HepG2 (cell line): Measurements from ENCODE around the gene RNGTT. TPM values are rescaled to one million over a fixed set of nuclear protein-coding genes. Genes with fewer than 3 reads are reported as not detected.

Experiments
- ATAC-seq: fragments of 200-7000 bp; cut with Tn5 transposase; 3 replicates; pipeline ENCODE4 v1.9.1; 2020; ENCODE audit warnings: mild to moderate bottlenecking, moderate library complexity
- BruUV-seq: library from RNA; stranded (reverse); fragments of 400-500 nt; replicated peaks from 2 replicates; lab custom pipeline; 2021; lab: Mats Ljungman, UMichigan
- CTCF ChIA-PET: fragments of 300-600 bp; formaldehyde crosslinking; extraction: SDS; loops from one replicate; lab custom pipeline; 2021; ENCODE audit warnings: low total read pairs, inconsistent platforms, low intra/inter-chr PET ratio; lab: Yijun Ruan, JAX
- POLR2A ChIA-PET: fragments of 350-600 bp; sonication (Branson Sonifier 250); formaldehyde crosslinking; loops from one replicate; lab custom pipeline; 2020; ENCODE audit warnings: antibody characterized with exemption, inconsistent platforms; lab: Yijun Ruan, JAX
- DNase-seq: peaks from one replicate; pipeline ENCODE4 v3.0.0-alpha.2; 2015; ENCODE audit warnings: low spot score
- FAIRE-seq: peaks from 3 replicates; lab custom pipeline; 2011; peaks lifted over from hg19 to GRCh38; lab: Jason Lieb, UNC
- H2AFZ ChIP-seq: one replicate; pipeline ENCODE4 v1.6.1; 2011; ENCODE audit warnings: low read length, inconsistent platforms
- H3K27ac ChIP-seq: fragments of 300-600 bp; 3 replicates; pipeline ENCODE4 v1.8.0; 2011; ENCODE audit warnings: mixed run types, mild to moderate bottlenecking, mixed read lengths, low read length, inconsistent platforms; ENCODE audit not compliant: insufficient read depth; ENCODE audit errors: extremely low read length
- H3K27me3 ChIP-seq, 2 experiments: fragments of 200-600 bp in 1 of 2; 2 replicates in 1 of 2; 3 replicates in 1 of 2; pipeline versions ENCODE4 v1.6.0 to v1.8.0; 2011; ENCODE audit warnings: low read length in 2 of 2, mild to moderate bottlenecking in 2 of 2, moderate library complexity in 2 of 2, inconsistent platforms in 1 of 2; ENCODE audit not compliant: insufficient read depth in 2 of 2, control insufficient read depth in 1 of 2
- H3K36me3 ChIP-seq, 2 experiments: fragments of 200-600 bp in 1 of 2; replicated peaks in 1 of 2; 2 replicates in 1 of 2; 3 replicates in 1 of 2; pipeline versions ENCODE4 v1.5.1 to v1.8.0; 2011; ENCODE audit warnings: low read length in 2 of 2, inconsistent platforms in 1 of 2; ENCODE audit not compliant: insufficient read depth in 2 of 2, control insufficient read depth in 1 of 2
- H3K4me1 ChIP-seq: 2 replicates; pipeline ENCODE4 v1.5.1; 2012; ENCODE audit warnings: low read length, inconsistent platforms; ENCODE audit not compliant: insufficient read depth
- H3K4me2 ChIP-seq: 2 replicates; pipeline ENCODE4 v1.6.0; 2011; ENCODE audit warnings: low read depth, low read length, inconsistent platforms
- H3K4me3 ChIP-seq, 3 experiments: fragments of 200-600 bp in 1 of 3; sonication (generic), shearing (Covaris generic) in 1 of 3; replicated peaks in 1 of 3; 2 replicates each; pipeline ENCODE4 v1.5.1; 2011 to 2016; ENCODE audit warnings: low read length in 3 of 3, inconsistent platforms in 2 of 3, low read depth in 2 of 3, mild to moderate bottlenecking in 2 of 3, control low read depth in 1 of 3, mixed read lengths in 1 of 3; ENCODE audit not compliant: insufficient read depth in 1 of 3
- H3K79me2 ChIP-seq: one replicate; pipeline ENCODE4 v1.6.1; 2011; ENCODE audit warnings: low read length, inconsistent platforms; ENCODE audit not compliant: insufficient read depth
- H3K9ac ChIP-seq: 2 replicates; pipeline ENCODE4 v1.6.0; 2011; ENCODE audit warnings: mild to moderate bottlenecking, low read depth, low read length, inconsistent platforms; ENCODE audit not compliant: insufficient read depth
- H3K9me3 ChIP-seq: 2 replicates; pipeline ENCODE4 v1.5.1; 2012; ENCODE audit warnings: mild to moderate bottlenecking, low read length
- H4K20me1 ChIP-seq: 2 replicates; pipeline ENCODE4 v1.6.0; 2011; ENCODE audit warnings: inconsistent platforms, mild to moderate bottlenecking, low read length, moderate library complexity; ENCODE audit not compliant: insufficient read depth
- CREBL2 ChIP-seq: sonication (generic); formaldehyde crosslinking; IDR thresholded peaks from 2 replicates; pipeline ENCODE4 v1.8.1; 2023; ENCODE audit warnings: missing genetic modification reagents, mild to moderate bottlenecking, borderline replicate concordance
- ZNF24 ChIP-seq: fragments of 450-650 bp; IDR thresholded peaks from 2 replicates; pipeline ENCODE4 v1.6.1; 2017; ENCODE audit warnings: antibody characterized with exemption, mild to moderate bottlenecking
- ZNF44 ChIP-seq: sonication (generic); formaldehyde crosslinking; IDR thresholded peaks from 2 replicates; pipeline ENCODE4 v1.5.1; 2020; ENCODE audit warnings: mild to moderate bottlenecking, missing genetic modification reagents
- ZNF512 ChIP-seq: sonication (generic); formaldehyde crosslinking; IDR thresholded peaks from 2 replicates; pipeline ENCODE4 v1.4.0; 2020; ENCODE audit warnings: mild to moderate bottlenecking, missing genetic modification reagents
- WGBS: methylation state at CpG from one replicate; pipeline ENCODE4 v1.1.6; 2017; ENCODE audit warnings: low lambda C conversion rate; 5-methylcytosine and 5-hydroxymethylcytosine counted together
- in situ Hi-C: cut with HindIII; loops from 2 replicates; pipeline ENCODE4 v1.10.0; 2017; ENCODE audit warnings: low pct_unique_long_range_greater_than_20kb; ENCODE audit not compliant: extremely low pct_ligation_motif_present
- intact Hi-C: fragments of 100-400 bp; cut with micrococcal nuclease; formaldehyde crosslinking; loops from one replicate; pipeline ENCODE4 v1.10.0; 2022; ENCODE audit not compliant: unreplicated experiment
- polyA plus RNA-seq, 8 experiments: library from polyadenylated mRNA; depleted of rRNA in 3 of 8; stranded (reverse) in 7 of 8; unstranded in 1 of 8; fragments of >200 nt; fragmentation: Illumina TruSeq in 4 of 8; extraction: Trizol in 4 of 8; gene quantifications; 2 replicates each; pipeline versions ENCODE4 v1.2.1 to v1.2.3, GENCODE V29; 2011 to 2016; ENCODE audit warnings: low read depth in 4 of 8, missing spikeins in 1 of 8, mixed read lengths in 1 of 8; ENCODE audit not compliant: insufficient read depth in 1 of 8
- total RNA-seq, 5 experiments: library from RNA; depleted of rRNA; stranded (reverse); fragments of >200 nt; fragmentation: Illumina TruSeq; extraction: Trizol; gene quantifications; 2 replicates each; pipeline ENCODE4 v1.2.3, GENCODE V29; 2016; ENCODE audit warnings: low read depth in 1 of 5
- TF ChIP-seq, protein P1 (sequence below), 2 experiments: sonication (generic) in 1 of 2; formaldehyde crosslinking in 1 of 2; IDR thresholded peaks; 2 replicates each; pipeline versions ENCODE4 v1.6.1 to v1.9.0; 2014 to 2022; ENCODE audit warnings: antibody characterized with exemption in 1 of 2, borderline replicate concordance in 1 of 2, inconsistent platforms in 1 of 2, low read depth in 1 of 2, missing genetic modification reagents in 1 of 2
- TF ChIP-seq, protein P2 (sequence below): sonication (generic); formaldehyde crosslinking; IDR thresholded peaks from 2 replicates; pipeline ENCODE4 v1.4.0; 2020; ENCODE audit warnings: missing genetic modification reagents, borderline replicate concordance
- TF ChIP-seq, protein P3 (sequence below): sonication (generic); formaldehyde crosslinking; IDR thresholded peaks from 2 replicates; pipeline ENCODE4 v1.5.1; 2020; ENCODE audit warnings: mild to moderate bottlenecking, missing genetic modification reagents, borderline replicate concordance
- TF ChIP-seq, protein P4 (sequence below): IDR thresholded peaks from 2 replicates; pipeline ENCODE4 v1.6.1; 2016

Gene RNGTT
- total and polyA plus RNA-seq, 2 of the 13 experiments (the other 11 are each of a cell fraction or from before 2014, with no cell fraction given) = 6.0 to 22.6 TPM

DNA sequence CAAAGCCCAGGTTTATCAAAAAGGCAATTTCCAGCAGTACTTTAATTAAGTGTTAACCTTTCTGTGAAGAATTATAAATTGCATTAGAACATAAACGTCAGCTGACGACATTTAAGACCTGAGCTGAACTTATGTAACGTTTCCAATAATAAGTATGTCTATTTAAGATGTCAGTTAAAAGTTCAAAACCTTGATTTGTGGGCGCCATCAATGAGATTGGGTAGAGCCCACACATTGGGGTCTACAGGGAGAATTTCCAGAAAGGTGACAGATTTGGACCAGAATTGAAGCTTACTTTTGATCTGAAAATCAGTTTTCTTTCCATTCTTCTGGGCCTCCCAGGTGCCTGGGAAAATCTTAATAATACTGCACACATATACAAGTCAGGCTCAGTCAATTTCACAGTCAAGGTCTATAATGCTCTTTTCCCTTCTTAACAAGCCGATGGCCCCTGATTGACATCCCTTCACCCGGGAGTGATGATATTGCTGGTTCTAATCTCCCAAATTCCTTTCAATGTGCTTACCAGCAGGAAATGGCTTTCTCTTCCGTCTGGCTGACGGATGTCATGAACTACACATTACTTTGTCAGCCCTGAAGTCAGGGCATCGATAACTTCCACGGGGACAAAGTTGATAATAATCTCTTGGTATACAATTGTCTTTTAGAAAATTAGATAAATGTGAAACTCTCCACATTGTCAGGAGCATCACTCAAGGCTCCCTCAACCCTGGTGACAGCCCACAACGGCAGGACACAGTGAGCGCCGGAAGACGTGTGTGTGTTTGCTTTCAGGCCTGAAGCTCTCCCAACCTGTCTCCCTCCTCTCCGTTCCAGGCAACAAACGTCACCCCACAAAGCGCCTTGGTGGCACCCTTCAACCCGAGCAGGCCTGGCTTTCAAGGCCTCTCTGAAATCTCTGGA, 400.8 kb downstream of the RNGTT start:
- 44% methylated on average over 11 of the region's 18 CpGs for WGBS
- DNase-seq (no peak), ATAC-seq (no peak), FAIRE-seq (no peak)
- H3K27ac ChIP-seq = no peak overlapping the region
- H3K4me1 ChIP-seq = peaks cover 20% of the 10 kb centered on the region
- no peaks in the 10 kb centered on the region for H3K9me3 ChIP-seq
- no peak overlapping the region for H3K4me2 ChIP-seq
- intact Hi-C loops = no loop called here
- ChIA-PET POLR2A (no interaction called here), CTCF (no interaction called here)
- H3K27me3 ChIP-seq = peaks cover 0 to 17% of the 10 kb centered on the region in 2 experiments; a peak in 3 of 5 replicates
- no peaks in the 10 kb centered on the region for H3K79me2 ChIP-seq
- no TSS peak for BruUV-seq
- no peak overlapping the region for H3K9ac ChIP-seq
- H2AFZ ChIP-seq = no peak overlapping the region
- H3K36me3 ChIP-seq = no peaks in the 10 kb centered on the region
- in situ Hi-C loops = no loop called here
- H3K4me3 ChIP-seq = no peak overlapping the region
- H4K20me1 ChIP-seq = no peaks in the 10 kb centered on the region
- TF ChIP-seq ZNF24 (no peak), CREBL2 (CRISPR knock-in tag) (no peak), ZNF44 (CRISPR knock-in tag) (no peak), ZNF512 (CRISPR knock-in tag) (no peak)
- TF ChIP-seq, protein P1, sequence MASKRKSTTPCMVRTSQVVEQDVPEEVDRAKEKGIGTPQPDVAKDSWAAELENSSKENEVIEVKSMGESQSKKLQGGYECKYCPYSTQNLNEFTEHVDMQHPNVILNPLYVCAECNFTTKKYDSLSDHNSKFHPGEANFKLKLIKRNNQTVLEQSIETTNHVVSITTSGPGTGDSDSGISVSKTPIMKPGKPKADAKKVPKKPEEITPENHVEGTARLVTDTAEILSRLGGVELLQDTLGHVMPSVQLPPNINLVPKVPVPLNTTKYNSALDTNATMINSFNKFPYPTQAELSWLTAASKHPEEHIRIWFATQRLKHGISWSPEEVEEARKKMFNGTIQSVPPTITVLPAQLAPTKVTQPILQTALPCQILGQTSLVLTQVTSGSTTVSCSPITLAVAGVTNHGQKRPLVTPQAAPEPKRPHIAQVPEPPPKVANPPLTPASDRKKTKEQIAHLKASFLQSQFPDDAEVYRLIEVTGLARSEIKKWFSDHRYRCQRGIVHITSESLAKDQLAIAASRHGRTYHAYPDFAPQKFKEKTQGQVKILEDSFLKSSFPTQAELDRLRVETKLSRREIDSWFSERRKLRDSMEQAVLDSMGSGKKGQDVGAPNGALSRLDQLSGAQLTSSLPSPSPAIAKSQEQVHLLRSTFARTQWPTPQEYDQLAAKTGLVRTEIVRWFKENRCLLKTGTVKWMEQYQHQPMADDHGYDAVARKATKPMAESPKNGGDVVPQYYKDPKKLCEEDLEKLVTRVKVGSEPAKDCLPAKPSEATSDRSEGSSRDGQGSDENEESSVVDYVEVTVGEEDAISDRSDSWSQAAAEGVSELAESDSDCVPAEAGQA (IDR thresholded peaks at IDR 0.05; ENCODE audit: low read depth) = no peak
- TF ChIP-seq, protein P1 (CRISPR knock-in tag; IDR thresholded peaks at IDR 0.05; ENCODE audit: borderline replicate concordance) = no peak
- TF ChIP-seq, protein P2, sequence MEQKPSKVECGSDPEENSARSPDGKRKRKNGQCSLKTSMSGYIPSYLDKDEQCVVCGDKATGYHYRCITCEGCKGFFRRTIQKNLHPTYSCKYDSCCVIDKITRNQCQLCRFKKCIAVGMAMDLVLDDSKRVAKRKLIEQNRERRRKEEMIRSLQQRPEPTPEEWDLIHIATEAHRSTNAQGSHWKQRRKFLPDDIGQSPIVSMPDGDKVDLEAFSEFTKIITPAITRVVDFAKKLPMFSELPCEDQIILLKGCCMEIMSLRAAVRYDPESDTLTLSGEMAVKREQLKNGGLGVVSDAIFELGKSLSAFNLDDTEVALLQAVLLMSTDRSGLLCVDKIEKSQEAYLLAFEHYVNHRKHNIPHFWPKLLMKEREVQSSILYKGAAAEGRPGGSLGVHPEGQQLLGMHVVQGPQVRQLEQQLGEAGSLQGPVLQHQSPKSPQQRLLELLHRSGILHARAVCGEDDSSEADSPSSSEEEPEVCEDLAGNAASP (CRISPR knock-in tag) = no peak
- TF ChIP-seq, protein P3, sequence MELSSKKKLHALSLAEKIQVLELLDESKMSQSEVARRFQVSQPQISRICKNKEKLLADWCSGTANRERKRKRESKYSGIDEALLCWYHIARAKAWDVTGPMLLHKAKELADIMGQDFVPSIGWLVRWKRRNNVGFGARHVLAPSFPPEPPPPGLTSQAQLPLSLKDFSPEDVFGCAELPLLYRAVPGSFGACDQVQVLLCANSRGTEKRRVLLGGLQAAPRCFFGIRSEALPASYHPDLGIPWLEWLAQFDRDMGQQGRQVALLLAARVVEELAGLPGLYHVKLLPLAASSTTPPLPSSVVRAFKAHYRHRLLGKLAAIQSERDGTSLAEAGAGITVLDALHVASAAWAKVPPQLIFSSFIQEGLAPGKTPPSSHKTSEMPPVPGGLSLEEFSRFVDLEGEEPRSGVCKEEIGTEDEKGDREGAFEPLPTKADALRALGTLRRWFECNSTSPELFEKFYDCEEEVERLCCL (CRISPR knock-in tag) = no peak
- TF ChIP-seq, protein P4, sequence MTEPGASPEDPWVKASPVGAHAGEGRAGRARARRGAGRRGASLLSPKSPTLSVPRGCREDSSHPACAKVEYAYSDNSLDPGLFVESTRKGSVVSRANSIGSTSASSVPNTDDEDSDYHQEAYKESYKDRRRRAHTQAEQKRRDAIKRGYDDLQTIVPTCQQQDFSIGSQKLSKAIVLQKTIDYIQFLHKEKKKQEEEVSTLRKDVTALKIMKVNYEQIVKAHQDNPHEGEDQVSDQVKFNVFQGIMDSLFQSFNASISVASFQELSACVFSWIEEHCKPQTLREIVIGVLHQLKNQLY (CRISPR knock-in tag) = no peak
